Neutrophil (primary cell): ENCODE data around the gene RBM10.
A peak's percentile ranks its signal among the peaks of the same experiment; 100 is the strongest.

Experiments used
- H3K27ac ChIP-seq: fragments of 200-600 bp; sonication (generic); 2 replicates; pipeline ENCODE4 v1.5.1; 2016; ENCODE audit warnings: mild to moderate bottlenecking, moderate library complexity
- H3K27me3 ChIP-seq: fragments of 200-600 bp; sonication (generic); 2 replicates; pipeline ENCODE4 v1.6.0; 2016; ENCODE audit warnings: mild to moderate bottlenecking
- H3K36me3 ChIP-seq: fragments of 200-600 bp; sonication (generic); 2 replicates; pipeline ENCODE4 v1.5.1; 2017
- H3K4me1 ChIP-seq, 2 experiments: fragments of 200-600 bp in 1 of 2; sonication (generic) in 1 of 2; 1 replicate in 1 of 2; 2 replicates in 1 of 2; pipeline versions ENCODE4 v1.5.1 to v1.6.1; 2013 to 2016; ENCODE audit warnings: low read depth in 1 of 2, low read length in 1 of 2, mild to moderate bottlenecking in 1 of 2, moderate library complexity in 1 of 2; ENCODE audit not compliant: control insufficient read depth in 1 of 2, insufficient read depth in 1 of 2
- H3K4me3 ChIP-seq, 2 experiments: fragments of 200-600 bp in 1 of 2; sonication (generic) in 1 of 2; 1 replicate in 1 of 2; 2 replicates in 1 of 2; pipeline ENCODE4 v1.5.1; 2013 to 2016; ENCODE audit warnings: low read depth in 1 of 2, low read length in 1 of 2, mild to moderate bottlenecking in 1 of 2, moderate library complexity in 1 of 2
- H3K9me3 ChIP-seq: fragments of 200-600 bp; sonication (generic); 2 replicates; pipeline ENCODE4 v1.5.1; 2016
- TF ChIP-seq, protein P1 (sequence below): fragments of 200-600 bp; sonication (generic); IDR thresholded peaks from 2 replicates; pipeline ENCODE4 v1.5.1; 2016; ENCODE audit warnings: antibody characterized with exemption

RBM10 gene

GRCh38 chrX:47212381-47213293 is 67.6 kb downstream of the RBM10 start:
- H3K9me3 ChIP-seq, result no peaks in the 10 kb centered on the region
- no peak overlapping the region for H3K4me3 ChIP-seq
- TF ChIP-seq, protein P1, sequence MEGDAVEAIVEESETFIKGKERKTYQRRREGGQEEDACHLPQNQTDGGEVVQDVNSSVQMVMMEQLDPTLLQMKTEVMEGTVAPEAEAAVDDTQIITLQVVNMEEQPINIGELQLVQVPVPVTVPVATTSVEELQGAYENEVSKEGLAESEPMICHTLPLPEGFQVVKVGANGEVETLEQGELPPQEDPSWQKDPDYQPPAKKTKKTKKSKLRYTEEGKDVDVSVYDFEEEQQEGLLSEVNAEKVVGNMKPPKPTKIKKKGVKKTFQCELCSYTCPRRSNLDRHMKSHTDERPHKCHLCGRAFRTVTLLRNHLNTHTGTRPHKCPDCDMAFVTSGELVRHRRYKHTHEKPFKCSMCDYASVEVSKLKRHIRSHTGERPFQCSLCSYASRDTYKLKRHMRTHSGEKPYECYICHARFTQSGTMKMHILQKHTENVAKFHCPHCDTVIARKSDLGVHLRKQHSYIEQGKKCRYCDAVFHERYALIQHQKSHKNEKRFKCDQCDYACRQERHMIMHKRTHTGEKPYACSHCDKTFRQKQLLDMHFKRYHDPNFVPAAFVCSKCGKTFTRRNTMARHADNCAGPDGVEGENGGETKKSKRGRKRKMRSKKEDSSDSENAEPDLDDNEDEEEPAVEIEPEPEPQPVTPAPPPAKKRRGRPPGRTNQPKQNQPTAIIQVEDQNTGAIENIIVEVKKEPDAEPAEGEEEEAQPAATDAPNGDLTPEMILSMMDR, result no peak
- no peaks in the 10 kb centered on the region for H3K27me3 ChIP-seq
- H3K4me1 ChIP-seq, result peaks cover 7 to 9% of the 10 kb centered on the region in 2 experiments
- peaks cover 87% of the 10 kb centered on the region for H3K36me3 ChIP-seq
- H3K27ac ChIP-seq, result no peak overlapping the region

- TF ChIP-seq, protein P1, result no peak
- H3K4me1 ChIP-seq, result peaks cover 13 to 15% of the 10 kb centered on the region in 2 experiments
- H3K4me3 ChIP-seq, result no peak overlapping the region
- H3K27me3 ChIP-seq, result no peaks in the 10 kb centered on the region
- H3K27ac ChIP-seq, result no peak overlapping the region
- no peaks in the 10 kb centered on the region for H3K9me3 ChIP-seq
- peaks cover 70% of the 10 kb centered on the region for H3K36me3 ChIP-seq
Observed at GRCh38 chrX:47214435-47215077, 69.5 kb downstream of the RBM10 start.

- TF ChIP-seq, protein P1, result no peak
- Histone ChIP-seq H3K27me3 (no peaks in the 10 kb centered on the region), H3K36me3 (peaks cover 62% of the 10 kb centered on the region), H3K4me3 (no peak overlapping the region), H3K9me3 (no peaks in the 10 kb centered on the region), H3K4me1 (peaks cover 21 to 23% of the 10 kb centered on the region in 2 experiments), H3K27ac (peak overlapping the region; percentile 99)
Observed at GRCh38 chrX:47215291-47215900, 70.4 kb downstream of the RBM10 start.

DNA sequence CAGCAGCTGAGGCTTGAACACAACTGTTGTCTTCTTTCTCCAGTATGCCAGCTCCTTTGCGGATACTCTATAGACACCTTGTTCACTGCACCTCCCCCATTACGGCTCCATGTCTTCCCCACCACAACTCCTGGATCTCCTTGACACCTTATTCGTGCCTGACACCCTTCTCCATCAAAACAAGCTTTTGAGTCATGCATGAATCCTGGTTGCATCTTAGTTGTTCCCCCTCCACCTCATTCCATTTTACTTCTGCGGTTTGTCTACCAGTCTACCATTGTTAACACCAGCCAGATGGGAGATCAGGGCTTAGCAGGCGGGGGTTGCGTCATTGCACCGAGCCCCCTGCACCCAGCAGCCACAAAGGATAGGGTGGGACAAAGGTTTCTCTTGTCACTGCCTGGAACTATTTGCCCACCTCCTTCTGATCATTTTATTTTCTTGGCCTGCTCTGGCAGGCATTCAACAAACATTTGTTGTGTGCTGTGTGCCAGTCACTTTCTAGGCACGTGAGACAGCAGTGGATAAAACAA is 71.4 kb downstream of the RBM10 start:
- H3K4me1 ChIP-seq, result peaks cover 21 to 33% of the 10 kb centered on the region in 2 experiments
- H3K27me3 ChIP-seq, result no peaks in the 10 kb centered on the region
- H3K36me3 ChIP-seq, result peaks cover 51% of the 10 kb centered on the region
- H3K9me3 ChIP-seq, result no peaks in the 10 kb centered on the region
- H3K4me3 ChIP-seq, result no peak overlapping the region
- H3K27ac ChIP-seq, result peak overlapping the region; percentile 99
- TF ChIP-seq, protein P1, result no peak

DNA sequence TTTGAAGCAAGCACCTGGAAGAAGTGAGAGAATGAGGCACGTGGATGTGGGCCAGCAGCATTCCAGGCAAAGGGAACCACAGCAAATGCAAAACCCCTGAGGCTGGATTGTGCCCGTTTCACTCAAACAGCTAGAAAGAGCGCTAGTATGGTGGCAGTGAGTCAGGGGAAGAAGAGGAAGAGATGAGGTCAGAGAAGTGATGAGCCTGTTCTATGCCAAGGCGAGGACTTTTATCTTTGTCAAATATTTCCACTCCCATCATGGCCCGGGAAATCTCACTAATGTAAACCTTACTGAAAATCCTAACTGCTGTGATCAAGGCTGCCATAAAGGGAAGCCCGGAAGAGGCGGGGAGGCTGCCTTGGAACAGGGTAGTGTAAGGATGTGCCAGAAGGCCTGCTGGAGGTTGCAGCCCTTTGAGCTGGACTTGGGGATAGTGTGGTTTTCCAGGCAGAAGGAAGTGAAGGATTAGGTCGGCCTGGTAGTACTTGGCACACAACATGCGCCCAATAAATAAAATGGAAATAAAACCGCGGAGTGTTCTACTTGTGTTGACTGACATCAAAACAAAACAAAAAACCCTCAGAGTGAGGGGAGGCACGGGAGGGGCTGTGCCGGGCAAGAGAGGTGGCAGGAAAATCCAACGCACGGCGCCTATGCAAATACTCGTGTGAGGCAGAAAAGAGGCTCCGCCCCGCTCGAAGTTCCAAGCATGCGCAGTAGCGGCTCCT is 72.3 kb downstream of the RBM10 start:
- H3K27ac ChIP-seq, result peak overlapping the region; percentile 99
- no peaks in the 10 kb centered on the region for H3K9me3 ChIP-seq
- peak overlapping the region; percentile 36 to 92 for H3K4me3 ChIP-seq
- peaks cover 21 to 33% of the 10 kb centered on the region in 2 experiments for H3K4me1 ChIP-seq
- peaks cover 43% of the 10 kb centered on the region for H3K36me3 ChIP-seq
- TF ChIP-seq, protein P1, result no peak
- H3K27me3 ChIP-seq, result no peaks in the 10 kb centered on the region
